Measurements from ENCODE around the gene NALCN. TPM values are rescaled to one million over a fixed set of nuclear protein-coding genes. Genes with fewer than 3 reads are reported as not detected.

NALCN gene
- total RNA-seq, 1 donor from 2014 or later = 2.7 TPM

GRCh38 chr13:101415358-101416174 is 742 bp downstream of the NALCN start:
- no peak for DNase-seq (ENCODE audit: low read depth)

GRCh38 chr13:101412076-101412475 is 4.2 kb downstream of the NALCN start:
- no peak for DNase-seq (ENCODE audit: low read depth)

GRCh38 chr13:101408992-101409656 is 7.2 kb downstream of the NALCN start:
- no peak for DNase-seq (ENCODE audit: low read depth)

GRCh38 chr13:101408154-101408553 is 8.2 kb downstream of the NALCN start:
- no peak for DNase-seq (ENCODE audit: low read depth)

GRCh38 chr13:101406791-101407190 is 9.5 kb downstream of the NALCN start:
- DNase-seq (ENCODE audit: low read depth) = no peak

GRCh38 chr13:101401196-101401595 is 15.1 kb downstream of the NALCN start:
- no peak for DNase-seq (ENCODE audit: low read depth)

GRCh38 chr13:101399365-101399764 is 16.9 kb downstream of the NALCN start:
- no peak for DNase-seq (ENCODE audit: low read depth)

- DNase-seq (ENCODE audit: low read depth) = peak; percentile 41
These were observed 17.4 kb downstream of the NALCN start for GRCh38 chr13:101398920-101399319.

GRCh38 chr13:101398191-101398590 is 18.1 kb downstream of the NALCN start:
- DNase-seq (ENCODE audit: low read depth) = no peak

GRCh38 chr13:101397742-101398141 is 18.6 kb downstream of the NALCN start:
- DNase-seq (ENCODE audit: low read depth) = peak; percentile 70

- no peak for DNase-seq (ENCODE audit: low read depth)
These were observed 21.7 kb downstream of the NALCN start for GRCh38 chr13:101394605-101395004.

GRCh38 chr13:101393140-101393539 is 23.2 kb downstream of the NALCN start:
- no peak for DNase-seq (ENCODE audit: low read depth)

GRCh38 chr13:101390461-101390860 is 25.8 kb downstream of the NALCN start:
- DNase-seq (ENCODE audit: low read depth) = peak; percentile 54

GRCh38 chr13:101384929-101385328 is 31.4 kb downstream of the NALCN start:
- no peak for DNase-seq (ENCODE audit: low read depth)

GRCh38 chr13:101383595-101383994 is 32.7 kb downstream of the NALCN start:
- no peak for DNase-seq (ENCODE audit: low read depth)

GRCh38 chr13:101382701-101383100 is 33.6 kb downstream of the NALCN start:
- DNase-seq (ENCODE audit: low read depth) = no peak

GRCh38 chr13:101382086-101382485 is 34.2 kb downstream of the NALCN start:
- no peak for DNase-seq (ENCODE audit: low read depth)

- DNase-seq (ENCODE audit: low read depth) = no peak
These were observed 55.8 kb downstream of the NALCN start for GRCh38 chr13:101360525-101360924.

- no peak for DNase-seq (ENCODE audit: low read depth)
These were observed 61.4 kb downstream of the NALCN start for GRCh38 chr13:101354895-101355294.

GRCh38 chr13:101346942-101347728 is 69.2 kb downstream of the NALCN start:
- no peak for DNase-seq (ENCODE audit: low read depth)

- DNase-seq (ENCODE audit: low read depth) = no peak
These were observed 70.1 kb downstream of the NALCN start for GRCh38 chr13:101346161-101346560.
